GM21360 (cell line): Measurements from ENCODE around the gene SLC27A1.
"Not testable (repeated sequence)": the region's sequence is repeated elsewhere in the genome, so short reads cannot be mapped to it uniquely, and the experiment has no call there.

Experiments used
- ATAC-seq: cut with Tn5 transposase; IDR thresholded peaks from one replicate; pipeline ENCODE4 v1.9.1; 2021; ENCODE audit warnings: mild to moderate bottlenecking, moderate library complexity; ENCODE audit not compliant: unreplicated experiment

Gene SLC27A1

GRCh38 chr19:17456127-17456526, 14.2 kb upstream of the SLC27A1 start:
- no peak for ATAC-seq

GRCh38 chr19:17457616-17458015, 12.7 kb upstream of the SLC27A1 start:
- ATAC-seq: no peak

GRCh38 chr19:17458970-17459369, 11.4 kb upstream of the SLC27A1 start:
- ATAC-seq: no peak

GRCh38 chr19:17460372-17461230, 9.7 kb upstream of the SLC27A1 start, which contains the start of gene NXNL1:
Gene NXNL1, minus strand, starts transcription at chr19:17460926. Its CDS starts 57 bp downstream, at chr19:17460869.
- no peak for ATAC-seq

GRCh38 chr19:17466487-17466850, 3.9 kb upstream of the SLC27A1 start:
- ATAC-seq: no peak

- no peak for ATAC-seq
Measured at GRCh38 chr19:17467471-17468301, 2.6 kb upstream of the SLC27A1 start.

- ATAC-seq: no peak
Measured at GRCh38 chr19:17468302-17469091, 1.8 kb upstream of the SLC27A1 start.

GRCh38 chr19:17469092-17469480, 1.2 kb upstream of the SLC27A1 start:
- ATAC-seq: no peak

- ATAC-seq: peak; percentile 54
Measured at GRCh38 chr19:17469481-17470067, 750 bp upstream of the SLC27A1 start.

- no peak for ATAC-seq
Measured at GRCh38 chr19:17471410-17472125, 1.2 kb downstream of the SLC27A1 start.

- ATAC-seq: no peak
Measured at GRCh38 chr19:17473041-17473440, 2.7 kb downstream of the SLC27A1 start.

- not testable (repeated sequence) for ATAC-seq
Measured at GRCh38 chr19:17475011-17475540, 4.8 kb downstream of the SLC27A1 start.

GRCh38 chr19:17475541-17476115, 5.3 kb downstream of the SLC27A1 start:
- ATAC-seq: no peak

GRCh38 chr19:17479325-17479791, 9.0 kb downstream of the SLC27A1 start:
- no peak for ATAC-seq

- no peak for ATAC-seq
Measured at GRCh38 chr19:17481986-17482385, 11.7 kb downstream of the SLC27A1 start.

- no peak for ATAC-seq
Measured at GRCh38 chr19:17482877-17483604, 12.7 kb downstream of the SLC27A1 start.

GRCh38 chr19:17483605-17484002, 13.3 kb downstream of the SLC27A1 start:
- ATAC-seq: no peak

GRCh38 chr19:17484520-17485185, 14.3 kb downstream of the SLC27A1 start:
- ATAC-seq: no peak
